HG03039 (cell line): ENCODE measurements around the gene AHSG.
"Not testable (repeated sequence)": the region's sequence is repeated elsewhere in the genome, so short reads cannot be mapped to it uniquely, and the experiment has no call there.

ENCODE experiments used
- ATAC-seq: cut with Tn5 transposase; IDR thresholded peaks from one replicate; pipeline ENCODE4 v1.9.1; 2021; ENCODE audit warnings: mild to moderate bottlenecking, moderate library complexity; ENCODE audit not compliant: unreplicated experiment

The AHSG gene, protein sequence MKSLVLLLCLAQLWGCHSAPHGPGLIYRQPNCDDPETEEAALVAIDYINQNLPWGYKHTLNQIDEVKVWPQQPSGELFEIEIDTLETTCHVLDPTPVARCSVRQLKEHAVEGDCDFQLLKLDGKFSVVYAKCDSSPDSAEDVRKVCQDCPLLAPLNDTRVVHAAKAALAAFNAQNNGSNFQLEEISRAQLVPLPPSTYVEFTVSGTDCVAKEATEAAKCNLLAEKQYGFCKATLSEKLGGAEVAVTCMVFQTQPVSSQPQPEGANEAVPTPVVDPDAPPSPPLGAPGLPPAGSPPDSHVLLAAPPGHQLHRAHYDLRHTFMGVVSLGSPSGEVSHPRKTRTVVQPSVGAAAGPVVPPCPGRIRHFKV

DNA sequence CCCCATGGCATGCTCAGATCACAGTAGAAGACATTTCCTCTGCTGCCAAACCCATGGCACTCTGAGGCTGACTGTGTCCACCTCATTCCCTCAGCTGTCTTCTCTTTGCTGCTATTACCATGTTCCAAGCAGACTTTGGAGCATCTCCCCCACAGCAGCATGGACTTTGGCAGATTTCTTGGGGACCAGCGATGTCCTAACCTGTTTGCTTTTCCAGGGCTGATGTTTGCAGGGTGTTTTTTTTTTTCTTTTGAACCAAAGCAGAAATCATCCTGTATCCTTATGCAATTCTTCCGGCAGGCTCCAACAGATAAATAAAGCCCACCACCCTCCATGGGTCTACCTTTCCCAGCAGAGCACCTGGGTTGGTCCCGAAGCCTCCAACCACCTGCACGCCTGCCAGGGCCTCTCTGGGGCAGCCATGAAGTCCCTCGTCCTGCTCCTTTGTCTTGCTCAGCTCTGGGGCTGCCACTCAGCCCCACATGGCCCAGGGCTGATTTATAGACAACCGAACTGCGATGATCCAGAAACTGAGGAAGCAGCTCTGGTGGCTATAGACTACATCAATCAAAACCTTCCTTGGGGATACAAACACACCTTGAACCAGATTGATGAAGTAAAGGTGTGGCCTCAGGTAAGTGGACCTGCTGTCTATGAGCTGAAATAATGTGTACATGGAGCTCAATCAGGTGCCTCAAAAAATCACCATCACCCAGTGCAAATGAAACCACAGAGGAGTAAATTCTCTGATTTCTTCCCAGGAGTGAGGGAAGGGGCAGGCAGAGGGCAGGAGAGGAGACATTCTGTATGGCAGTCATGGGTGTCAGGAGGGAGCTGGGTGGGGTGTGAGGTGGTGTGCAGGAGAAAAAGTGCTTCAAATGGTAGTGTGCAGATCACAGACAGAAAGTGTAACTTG is at the start of gene AHSG:
Gene AHSG, plus strand, starts transcription at position 340 of the 916 bp plus-strand sequence. Its CDS starts 82 bp downstream, at position 422.
- no peak for ATAC-seq

DNA sequence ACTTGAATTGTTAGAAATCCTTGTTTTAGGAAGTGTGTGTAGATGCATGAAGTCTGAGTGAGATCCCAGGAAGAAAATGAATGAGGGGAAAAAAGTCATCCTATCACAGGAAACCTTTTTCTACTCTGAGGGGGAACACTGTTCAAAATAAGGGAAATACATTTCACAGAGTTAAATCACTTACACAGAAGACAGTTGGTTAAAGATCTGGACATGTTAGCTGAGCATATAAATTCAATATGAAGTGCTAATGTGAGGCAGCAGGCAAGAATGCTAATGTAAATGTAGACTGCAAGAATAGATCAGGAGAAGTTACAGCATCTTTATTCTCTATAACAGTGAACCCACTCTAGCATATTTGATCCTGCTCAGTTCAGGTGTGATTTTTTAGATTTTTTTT is 48.3 kb upstream of the AHSG start:
- ATAC-seq = no peak

DNA sequence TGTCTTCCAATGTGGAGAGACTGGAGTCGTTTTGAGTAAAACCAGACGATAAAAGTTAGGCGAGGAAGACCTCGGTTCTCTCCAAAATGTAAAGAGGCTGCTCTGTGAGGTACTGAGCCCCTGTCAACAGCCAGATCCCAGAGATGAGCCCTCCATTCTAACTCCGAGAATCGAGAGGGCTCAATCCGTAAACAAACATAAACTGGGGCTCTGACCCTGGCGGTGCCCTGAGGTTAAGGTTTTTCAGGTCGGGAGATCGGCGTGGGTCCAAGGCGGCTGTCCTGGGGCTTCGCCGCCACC is 46.1 kb upstream of the AHSG start:
- ATAC-seq = no peak

DNA sequence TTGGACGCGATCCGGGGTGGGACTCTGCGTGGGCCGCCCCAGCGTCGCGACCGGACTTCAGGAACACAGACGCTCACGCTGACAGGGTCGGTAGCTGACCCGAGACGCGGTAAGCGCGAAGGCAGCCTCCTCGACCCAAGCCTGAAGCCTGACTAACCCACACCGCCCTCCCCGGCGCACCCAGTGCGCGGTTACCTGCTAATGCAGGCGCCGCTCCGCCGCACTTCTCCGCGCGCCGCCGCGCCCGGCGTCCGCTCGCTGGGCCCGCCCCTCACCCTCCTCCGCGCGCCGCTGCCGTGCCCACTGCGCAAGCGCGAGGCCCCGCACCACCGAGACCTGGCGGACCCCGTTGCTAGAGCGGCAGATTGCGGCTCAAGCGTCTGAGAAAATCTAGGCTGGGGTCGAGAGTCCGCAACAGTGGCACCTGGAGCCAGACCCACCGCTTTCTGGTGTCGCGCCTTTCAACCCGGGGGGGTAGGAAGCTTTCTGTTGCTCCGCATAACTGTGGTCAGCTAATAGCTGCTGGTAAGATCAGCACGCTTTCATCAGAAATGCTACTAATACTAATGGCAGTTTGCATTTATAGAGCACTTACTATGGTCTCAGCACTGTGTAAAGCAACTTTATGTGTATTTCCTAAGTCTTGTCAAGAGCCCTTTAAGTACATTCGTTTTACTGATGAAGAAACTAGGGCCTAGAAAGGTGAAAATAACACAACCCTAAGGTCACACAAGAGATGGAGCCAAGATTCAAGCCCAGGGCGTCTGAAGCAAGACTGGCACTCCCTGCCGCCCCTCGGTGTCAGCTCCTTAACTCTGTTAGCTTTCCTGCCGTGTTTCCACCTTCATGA is 45.6 kb upstream of the AHSG start, which contains the start of gene TBCCD1:
Gene TBCCD1, minus strand, starts transcription at position 268 of the 850 bp plus-strand sequence. CDS start 3,010 bp downstream, outside the sequence.
- ATAC-seq = peak; percentile 41

DNA sequence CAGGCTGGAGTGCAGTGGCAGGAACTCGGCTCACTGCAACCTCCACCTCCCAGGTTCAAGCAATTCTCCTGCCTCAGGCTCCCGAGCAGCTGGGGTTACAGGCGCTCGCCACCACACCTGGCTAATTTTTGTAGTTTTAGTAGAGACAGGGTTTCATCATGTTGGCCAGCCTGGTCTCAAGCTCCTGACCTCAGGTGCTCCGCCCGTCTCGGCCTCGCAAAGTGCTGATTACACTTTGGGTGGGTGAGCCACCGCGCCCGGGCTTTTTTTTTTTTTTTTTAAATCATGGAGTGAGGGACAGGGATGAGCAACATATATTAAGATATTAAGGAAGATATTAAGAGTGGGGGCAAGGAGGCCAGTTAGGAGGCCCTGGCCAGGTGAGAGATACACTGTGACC is 43.5 kb upstream of the AHSG start:
- not testable (repeated sequence) for ATAC-seq

DNA sequence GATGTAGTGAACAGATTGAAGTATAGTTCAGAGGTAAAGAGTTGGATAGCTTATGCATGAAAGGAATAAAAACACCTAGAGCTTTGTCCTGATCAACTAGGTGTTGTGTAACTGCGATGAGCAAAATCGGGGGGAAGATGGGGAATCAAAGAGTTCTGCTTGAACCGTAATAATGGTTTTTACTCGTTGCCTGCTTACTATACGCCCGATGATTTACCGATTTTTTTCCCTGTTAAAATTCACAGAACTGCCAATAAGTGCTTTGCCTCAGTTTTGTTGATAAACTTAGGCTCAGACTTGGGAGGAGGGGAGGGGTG is 43.1 kb upstream of the AHSG start:
- no peak for ATAC-seq

DNA sequence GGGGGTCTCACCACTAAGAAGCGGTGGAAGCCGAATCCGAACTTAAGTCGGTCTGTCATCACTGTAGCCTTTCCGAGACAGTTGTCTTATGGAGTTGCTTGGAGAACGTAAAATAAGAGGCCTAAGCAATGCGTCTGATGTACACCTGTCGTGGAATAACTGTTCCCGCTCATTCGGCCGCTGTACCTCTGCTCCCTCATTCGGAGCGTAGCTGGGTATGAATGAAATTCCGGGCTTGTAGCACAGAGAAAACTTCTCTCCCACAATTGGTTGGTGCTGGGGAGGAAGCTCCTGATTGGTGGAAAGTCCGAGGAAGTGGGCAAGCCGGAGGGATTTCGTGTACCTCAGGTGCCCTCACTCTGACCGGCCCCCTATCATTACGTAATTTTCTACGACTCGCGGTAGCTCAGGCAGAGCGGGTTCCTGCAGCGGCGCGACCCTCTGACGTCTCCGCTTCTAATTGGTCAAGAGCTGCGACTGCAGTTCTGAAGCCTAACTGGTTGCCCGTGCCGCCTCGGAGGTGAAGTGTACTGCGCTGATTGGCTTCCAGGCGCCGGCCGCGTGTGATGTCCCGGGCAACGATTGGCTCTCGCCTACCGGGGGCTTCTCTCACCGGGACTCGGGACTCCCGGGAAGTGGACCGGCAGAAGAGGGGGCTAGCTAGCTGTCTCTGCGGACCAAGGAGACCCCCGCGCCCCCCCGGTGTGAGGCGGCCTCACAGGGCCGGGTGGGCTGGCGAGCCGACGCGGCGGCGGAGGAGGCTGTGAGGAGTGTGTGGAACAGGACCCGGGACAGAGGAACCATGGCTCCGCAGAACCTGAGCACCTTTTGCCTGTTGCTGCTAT is 42.5 kb upstream of the AHSG start, which contains the start of gene DNAJB11:
Gene DNAJB11, plus strand, starts transcription at position 625 of the 845 bp plus-strand sequence. Its CDS starts 178 bp downstream, at position 803.
- peak; percentile 88 for ATAC-seq

DNA sequence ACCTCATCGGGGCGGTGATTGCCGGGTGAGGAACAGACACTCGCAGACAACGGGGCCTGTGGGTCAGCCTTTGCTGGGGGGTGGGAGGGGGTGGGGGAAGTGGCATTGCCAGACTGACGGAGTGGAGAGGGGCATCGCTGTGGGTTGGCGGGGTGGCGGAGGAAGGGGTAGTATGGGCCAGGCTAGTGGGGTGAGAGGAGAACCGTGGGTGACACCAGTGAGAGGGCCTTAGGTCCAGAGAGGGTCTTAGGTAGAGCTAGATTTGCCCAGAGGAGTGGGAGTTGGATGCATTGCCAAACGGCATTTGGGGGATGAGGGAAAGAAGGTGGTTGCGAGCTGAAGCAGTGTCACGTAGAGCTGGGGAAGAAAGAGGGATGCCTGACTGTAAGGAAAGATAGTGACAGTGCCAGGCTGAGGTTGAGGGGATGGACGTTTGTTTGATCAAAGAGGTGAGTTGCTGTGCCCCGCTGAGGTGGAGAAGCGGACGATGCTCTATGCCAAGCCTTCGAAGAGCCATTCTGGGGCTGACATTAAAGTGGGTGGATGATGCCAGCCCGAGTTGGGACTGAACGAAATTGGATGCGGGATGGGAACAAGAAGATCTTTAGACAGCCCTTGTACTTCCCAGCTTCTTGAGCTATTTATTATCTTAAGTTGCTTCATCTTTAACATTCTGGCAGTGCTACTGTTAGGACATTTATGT is 41.8 kb upstream of the AHSG start:
- ATAC-seq = no peak

DNA sequence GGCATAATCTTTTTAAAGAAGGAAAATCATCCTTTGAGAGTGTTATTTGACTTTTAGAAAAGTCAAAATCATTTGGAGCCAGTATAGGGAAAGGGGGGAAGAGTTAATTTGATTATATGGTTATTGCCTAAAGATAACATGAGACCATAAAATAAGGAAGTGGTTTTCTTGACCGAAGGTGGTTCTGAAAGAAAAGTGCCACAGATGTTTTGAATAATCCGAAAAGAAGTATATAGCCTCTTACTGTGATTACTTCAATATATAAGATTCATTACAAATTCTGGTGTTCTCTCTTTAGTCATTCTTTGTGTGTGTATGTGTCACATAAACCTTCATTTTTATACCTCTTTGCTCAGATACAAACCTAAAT is 41.2 kb upstream of the AHSG start:
- no peak for ATAC-seq

DNA sequence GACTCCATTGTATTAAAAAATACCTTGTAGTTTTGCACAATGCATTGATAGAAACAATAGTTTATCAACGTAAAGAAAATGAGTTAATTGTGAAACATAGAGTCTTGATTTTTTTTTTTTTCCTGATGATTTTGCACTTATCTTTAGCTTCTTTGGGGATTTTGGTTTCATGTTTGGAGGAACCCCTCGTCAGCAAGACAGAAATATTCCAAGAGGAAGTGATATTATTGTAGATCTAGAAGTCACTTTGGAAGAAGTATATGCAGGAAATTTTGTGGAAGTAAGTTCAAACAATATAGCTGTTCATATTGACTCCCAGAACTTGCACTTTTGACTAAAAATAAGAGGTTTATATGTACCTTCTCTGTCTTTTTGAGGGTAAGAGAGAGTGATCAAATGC is 35.3 kb upstream of the AHSG start:
- ATAC-seq = no peak

DNA sequence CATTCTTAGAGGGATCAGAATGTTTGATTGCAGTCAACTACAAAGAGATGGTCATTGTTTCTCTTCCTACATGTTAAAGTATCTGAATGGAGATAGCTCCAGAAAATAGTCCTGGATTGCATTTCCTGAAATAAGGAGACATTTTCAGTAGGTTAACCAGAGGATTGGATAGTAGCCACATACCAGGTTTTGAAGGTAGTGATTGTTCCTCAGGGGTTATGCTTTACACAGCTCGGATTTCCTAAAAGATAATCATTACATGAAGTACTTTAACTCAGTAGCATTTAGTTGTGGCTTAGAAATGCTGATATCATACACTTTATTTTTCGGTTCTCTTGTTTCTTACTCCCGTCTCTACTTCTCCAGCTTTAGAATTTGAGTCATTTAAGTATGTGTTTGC is 32.1 kb upstream of the AHSG start:
- no peak for ATAC-seq

DNA sequence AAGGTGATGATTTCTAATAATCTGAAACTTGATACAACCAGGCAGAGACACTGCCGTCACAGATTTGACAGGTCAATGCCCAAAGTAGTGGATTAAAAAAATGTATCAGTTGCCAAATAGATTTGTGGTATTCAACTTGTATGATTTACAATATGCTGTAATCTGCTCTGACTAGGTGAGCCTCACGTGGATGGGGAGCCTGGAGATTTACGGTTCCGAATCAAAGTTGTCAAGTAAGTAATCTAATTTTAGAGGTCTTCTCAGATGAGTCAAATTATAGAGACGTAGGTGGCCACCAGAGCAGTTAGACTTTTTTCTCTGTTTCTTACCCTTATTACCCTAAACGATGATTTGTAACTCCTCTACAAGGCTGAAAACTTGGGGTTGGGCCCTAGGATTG is 30.3 kb upstream of the AHSG start:
- ATAC-seq = no peak

DNA sequence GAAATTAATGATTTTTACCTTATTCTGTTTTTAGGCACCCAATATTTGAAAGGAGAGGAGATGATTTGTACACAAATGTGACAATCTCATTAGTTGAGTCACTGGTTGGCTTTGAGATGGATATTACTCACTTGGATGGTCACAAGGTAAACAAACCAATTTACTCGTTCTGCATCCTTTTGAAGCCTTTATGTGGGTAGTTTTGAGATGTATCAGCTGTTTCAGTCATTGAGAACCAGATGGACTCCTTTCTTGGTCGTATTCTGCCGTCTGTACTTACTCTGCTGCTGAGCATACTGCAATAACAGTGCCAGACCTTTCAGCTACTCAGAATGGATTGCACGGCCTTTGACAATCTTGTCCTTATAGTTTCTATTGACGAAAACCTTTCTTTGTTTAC is 29.0 kb upstream of the AHSG start:
- no peak for ATAC-seq

DNA sequence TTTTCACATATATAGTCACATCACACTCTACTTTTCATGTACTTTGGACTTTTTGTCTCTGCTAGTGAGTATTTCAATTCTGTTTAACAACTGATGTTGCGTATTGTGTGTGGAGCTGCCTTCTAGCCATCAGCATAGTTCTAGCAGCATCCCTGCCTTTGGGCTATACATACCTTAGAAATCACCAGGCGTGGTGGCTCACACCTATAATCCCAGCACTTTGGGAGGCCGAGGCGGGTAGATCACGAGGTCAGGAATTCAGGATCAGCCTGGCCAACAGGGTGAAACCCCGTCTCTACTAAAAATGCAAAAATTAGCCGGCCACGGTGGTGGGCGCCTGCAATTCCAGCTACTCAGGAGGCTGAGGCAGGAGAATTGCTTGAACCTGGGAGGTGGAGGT is 26.6 kb upstream of the AHSG start:
- not testable (repeated sequence) for ATAC-seq

DNA sequence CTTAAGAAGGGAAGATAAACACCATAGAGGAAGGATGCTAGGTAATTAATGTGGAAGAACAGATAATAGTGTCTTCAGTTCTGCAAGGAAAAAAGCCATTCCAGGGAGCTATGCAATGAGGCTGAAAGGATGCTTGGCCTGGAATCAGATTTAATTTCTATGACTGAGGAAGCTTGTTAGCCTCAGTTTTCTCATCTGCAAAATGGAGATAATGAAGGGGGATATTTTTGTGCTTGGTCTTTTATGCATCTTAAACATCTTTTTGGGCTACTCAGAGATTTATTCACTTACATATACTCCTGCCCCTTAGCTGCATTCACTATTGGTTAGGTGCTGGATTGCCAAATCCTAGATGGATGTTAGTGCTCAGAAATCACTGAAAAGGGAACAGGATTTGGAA is 25.7 kb upstream of the AHSG start:
- ATAC-seq = no peak

DNA sequence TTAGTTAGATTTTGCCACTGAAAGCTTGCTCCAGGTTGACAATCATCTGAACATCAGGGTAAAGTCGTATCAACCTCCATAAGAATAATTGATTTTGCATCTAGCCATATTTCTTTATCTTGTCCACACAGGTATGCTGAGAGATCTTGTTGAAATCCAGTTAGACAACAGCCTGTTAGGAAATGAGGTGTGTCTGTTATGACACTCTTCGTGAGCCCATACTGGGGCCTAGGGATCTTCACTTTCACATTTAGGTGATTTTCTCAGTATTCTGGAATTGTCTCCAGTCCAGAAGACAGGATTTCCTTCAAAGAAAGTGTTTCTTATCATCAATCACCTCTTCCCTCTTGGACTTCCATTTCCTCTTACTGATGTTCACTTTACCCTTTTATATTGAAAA is 24.2 kb upstream of the AHSG start:
- no peak for ATAC-seq

DNA sequence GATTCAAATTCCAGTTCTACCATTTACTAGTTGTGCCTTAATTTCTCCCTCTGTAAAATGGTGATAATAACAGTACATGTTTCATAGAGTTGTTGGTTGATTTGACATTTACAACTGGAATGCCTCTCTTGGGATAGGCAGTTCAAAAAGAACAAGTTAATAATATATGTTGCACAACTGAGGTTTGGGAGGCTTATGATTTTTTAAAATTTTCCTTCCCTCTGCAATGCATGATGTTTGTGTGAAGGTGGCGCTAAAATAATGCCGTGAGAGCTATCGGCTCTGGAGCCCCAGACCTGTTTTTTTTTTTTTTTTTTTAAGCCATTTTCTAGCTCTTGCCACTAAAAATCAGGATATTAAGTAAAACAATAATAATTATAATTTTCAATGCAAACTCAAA is 23.7 kb upstream of the AHSG start:
- ATAC-seq = no peak

DNA sequence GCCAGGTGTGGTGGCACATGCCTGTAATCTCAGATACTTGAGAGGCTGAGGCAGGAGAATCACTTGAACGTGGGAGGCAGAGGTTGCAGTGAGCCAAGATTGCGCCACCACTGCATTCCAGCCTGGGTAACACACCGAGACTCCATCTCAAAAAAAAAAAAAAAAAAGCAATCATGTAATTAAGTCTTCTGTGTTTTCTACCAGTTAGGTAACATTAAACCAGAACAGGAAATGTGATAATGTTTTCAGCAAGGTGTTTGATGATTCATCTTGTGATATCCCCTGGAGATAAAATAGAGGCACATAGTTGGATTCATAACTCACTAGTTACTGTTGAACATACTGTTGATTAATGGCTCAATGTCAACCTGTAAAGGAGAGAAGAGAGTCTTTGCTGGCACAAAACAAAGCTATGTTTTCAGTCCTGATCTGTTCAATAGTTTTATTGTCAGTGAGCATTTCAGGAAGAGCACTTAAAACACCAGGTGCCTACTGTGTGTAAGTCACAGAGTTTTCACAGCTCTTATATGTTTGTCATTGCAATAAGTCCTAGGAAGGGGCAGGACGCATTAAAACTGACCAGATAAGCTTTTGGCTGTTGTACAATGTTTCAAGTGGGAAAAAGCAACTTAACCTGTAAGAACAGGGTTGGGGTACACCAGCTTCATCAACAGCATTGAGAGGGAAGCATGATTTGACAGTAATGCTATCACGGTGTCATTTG is 22.8 kb upstream of the AHSG start:
- ATAC-seq = no peak
